Stimulated activated CD4-positive, alpha-beta T cell treated with anti-CD3 and anti-CD28 coated beads, TNF-alpha, amount 100 ng/mL, for 24 hours (primary cell): ENCODE measurements around the gene DTNA.

ENCODE experiments used
- DNase-seq, 3 experiments: peaks; one replicate each; pipeline ENCODE4 v3.0.0-alpha.2; 2020; ENCODE audit warnings: low read depth in 3 of 3

Gene DTNA

DNA sequence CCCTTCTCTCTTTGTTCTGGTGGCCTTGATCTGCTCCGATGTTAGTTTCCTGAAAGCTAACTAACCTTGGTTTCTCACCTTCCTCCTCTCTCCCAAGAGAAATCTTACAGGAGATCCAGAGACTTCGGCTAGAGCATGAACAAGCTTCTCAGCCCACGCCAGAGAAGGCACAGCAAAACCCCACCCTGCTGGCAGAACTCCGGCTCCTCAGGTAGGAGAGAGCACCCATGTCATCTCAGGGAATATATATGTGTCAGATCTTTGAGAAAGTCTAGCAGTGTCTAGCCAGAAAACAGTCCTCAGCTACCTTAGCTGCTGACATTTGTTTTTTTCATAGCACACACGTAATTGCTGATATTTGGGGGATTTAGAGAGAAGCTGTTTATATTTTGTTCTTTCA lies 148.1 kb downstream of the DTNA start:
- DNase-seq: no peak

DNA sequence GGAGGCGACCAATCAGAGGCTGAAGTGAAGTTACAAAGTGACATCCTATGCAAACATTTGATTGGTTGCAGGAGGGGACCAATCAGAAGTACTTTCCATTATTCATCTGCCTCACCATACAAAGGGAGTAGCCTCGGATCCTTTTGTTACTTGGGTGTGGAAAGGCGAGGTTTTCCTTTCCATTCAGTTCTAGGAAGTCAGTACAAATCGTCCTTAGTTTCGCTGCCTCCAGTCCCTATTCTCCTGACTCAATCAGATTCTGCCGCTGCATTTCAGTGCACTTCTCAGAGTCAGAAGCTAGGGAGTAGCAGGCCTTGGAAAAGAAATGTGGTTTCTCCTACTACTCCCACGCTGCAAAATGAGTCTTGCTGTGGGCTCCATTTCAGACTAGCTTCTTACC lies 149.4 kb downstream of the DTNA start:
- DNase-seq: no peak

DNA sequence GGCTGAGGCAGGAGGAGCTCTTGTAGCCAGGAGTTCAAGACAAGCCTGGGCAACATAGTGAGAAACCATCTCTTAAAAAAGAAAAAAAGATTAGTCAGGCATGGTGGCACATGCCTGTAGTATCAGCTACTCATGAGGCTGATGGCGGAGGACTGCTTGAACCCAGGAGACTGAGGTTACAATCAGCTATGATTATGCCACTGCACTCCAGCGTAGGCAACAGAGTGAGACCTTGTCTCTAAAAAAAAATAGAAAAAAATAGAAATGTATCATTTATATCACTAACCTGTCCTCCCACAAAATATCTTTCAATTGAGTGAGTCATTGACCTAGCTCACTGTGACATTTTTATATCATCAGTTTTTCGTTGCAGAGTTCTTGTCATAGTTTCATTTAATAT lies 152.5 kb downstream of the DTNA start:
- DNase-seq: no peak

- DNase-seq: no peak
Observed at GRCh38 chr18:34863702-34864101, 153.6 kb downstream of the DTNA start.

- DNase-seq: no peak
Observed at GRCh38 chr18:34864836-34865497, 154.9 kb downstream of the DTNA start.

DNA sequence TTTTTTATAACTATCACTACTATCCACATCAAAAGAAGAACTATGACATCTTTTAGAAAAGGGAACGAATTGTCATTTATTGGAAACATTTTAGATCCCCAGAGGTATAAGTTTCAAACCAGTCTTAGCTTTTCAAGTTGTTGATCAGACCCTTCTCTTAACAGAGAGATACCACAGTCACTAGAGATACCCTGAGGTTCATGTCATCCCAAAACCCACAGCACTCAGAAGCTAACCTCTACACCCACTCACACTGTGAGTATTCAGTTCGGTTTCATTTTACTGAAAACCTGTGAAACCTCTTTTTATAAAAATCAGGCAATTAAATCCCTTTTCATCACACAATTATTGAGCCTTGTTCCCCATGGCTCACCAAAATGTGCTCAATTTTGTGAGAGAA lies 156.2 kb downstream of the DTNA start:
- no peak for DNase-seq

GRCh38 chr18:34866739-34867138 lies 156.6 kb downstream of the DTNA start:
- DNase-seq: no peak

DNA sequence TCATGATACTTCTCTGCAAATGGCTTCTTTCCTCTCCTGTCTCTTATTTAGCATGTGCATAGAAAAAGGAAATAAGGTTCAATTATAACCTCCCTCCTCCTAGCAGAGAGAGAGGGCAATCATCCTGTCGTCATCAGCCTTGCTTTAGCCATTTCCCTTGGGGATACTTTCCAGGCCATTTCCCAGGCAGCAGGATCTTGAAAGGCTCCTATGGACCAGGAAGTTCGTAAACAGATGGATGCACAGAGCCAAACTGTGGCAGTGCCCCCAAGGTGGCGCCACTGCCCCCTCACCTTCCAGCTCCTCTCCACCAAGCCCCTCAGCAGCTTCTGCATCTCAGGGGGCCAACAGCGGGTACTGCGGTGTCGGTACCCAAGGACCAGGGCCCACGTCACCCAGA lies 157.4 kb downstream of the DTNA start:
- DNase-seq: no peak

- DNase-seq: no peak
Observed at GRCh38 chr18:34870555-34871310, 160.6 kb downstream of the DTNA start.

- no peak for DNase-seq
Observed at GRCh38 chr18:34871435-34871834, 161.3 kb downstream of the DTNA start.

DNA sequence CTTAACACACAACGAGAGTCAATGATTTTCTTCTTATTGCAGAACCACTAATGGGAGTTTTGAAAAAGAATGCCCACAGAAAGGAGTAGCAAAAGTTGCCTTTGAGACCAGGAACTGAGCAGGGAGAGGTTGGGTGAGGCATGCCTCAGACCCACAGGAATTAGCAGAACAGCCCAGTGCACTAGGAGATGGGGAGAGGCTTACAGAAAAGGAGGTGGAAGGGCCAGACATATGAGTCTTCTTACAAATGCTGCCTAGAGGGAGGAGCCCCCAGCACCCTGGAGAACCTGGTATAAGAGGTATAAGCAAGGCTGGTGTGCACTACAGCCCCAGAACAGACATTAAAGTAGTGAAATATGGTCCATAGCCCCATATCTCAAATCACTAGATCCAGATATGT lies 162.0 kb downstream of the DTNA start:
- DNase-seq: no peak

GRCh38 chr18:34873986-34874580 lies 164.0 kb downstream of the DTNA start:
- no peak for DNase-seq

DNA sequence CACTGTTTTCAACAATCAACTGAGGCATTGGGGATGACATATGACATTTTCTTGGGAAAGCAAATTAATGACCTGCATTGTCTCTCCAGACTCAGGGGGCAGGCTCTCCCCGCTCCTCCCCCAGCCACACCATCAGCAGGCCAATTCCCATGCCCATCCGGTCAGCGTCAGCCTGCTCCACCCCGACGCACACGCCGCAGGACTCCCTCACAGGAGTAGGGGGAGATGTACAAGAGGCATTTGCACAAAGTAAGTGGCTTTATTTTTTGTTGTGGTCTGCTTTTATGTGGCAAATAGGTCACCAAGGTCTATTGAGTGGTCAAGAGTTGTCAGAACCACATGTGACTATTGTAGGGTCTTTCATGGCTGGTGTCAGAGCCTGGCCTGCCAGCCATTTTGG lies 165.1 kb downstream of the DTNA start:
- DNase-seq: no peak

- DNase-seq: no peak
Observed at GRCh38 chr18:34880403-34880802, 170.3 kb downstream of the DTNA start.

DNA sequence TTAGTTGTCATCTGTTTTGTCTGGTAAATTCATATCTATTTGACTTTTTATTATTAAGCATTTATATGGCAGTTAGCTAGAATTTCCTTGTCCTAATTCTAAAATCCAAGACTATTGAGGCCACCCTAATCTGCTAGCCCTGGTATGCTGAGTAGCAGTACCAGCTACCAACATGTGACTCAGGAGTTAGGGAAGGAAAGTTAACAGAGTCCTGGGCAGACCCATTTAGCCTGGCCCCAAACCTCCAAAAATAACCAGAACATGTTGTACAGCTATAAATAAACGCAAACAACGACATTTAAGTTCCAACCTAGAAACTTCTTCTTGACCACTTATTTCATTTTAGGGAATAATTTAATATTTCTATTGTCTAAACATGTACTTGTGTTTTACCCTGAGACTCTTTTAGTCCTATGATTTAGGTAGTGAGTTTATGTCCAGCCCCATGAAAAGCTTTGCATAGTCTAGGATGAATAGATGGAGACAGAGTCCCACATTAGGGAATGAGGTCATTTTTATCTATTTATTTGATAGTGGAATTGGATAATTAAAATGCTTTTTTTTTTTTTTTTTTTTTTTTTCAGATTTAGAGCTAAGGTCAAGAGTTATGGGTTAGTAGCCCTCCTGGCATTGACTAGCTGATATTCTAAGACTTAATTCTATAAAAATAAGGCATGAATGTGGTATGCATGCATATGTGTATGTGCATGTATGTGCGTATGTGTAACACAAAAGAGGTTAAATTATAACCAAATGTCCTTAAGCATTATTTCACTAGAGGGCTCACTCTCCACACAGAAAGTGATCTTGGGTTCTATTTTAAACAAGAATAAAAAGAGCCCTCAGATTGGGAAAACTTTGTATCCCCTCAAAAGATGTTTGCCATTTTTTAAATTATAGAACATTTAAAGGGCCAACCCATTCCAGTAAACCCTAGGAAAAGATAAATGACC lies 171.1 kb downstream of the DTNA start:
- DNase-seq: no peak

DNA sequence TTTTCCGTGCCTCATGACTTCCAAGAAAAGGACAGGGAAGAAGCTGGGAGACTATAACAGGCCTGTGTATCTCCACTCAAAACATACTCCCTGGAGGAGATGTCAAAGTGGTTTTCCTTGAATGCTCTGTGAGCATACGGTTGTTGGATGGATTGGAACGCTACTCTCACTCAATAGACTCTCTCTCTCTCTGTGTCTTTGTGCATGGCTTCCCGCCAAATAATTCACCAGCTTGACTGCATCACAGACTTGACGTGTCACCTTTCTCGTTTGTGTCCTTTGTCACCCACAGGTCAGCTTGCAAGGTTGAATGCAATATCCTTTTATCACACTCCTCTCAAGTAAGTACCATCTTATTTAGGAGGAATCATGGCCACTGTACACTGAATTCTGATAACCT lies 174.3 kb downstream of the DTNA start:
- no peak for DNase-seq

- no peak for DNase-seq
Observed at GRCh38 chr18:34886177-34886576, 176.1 kb downstream of the DTNA start.

DNA sequence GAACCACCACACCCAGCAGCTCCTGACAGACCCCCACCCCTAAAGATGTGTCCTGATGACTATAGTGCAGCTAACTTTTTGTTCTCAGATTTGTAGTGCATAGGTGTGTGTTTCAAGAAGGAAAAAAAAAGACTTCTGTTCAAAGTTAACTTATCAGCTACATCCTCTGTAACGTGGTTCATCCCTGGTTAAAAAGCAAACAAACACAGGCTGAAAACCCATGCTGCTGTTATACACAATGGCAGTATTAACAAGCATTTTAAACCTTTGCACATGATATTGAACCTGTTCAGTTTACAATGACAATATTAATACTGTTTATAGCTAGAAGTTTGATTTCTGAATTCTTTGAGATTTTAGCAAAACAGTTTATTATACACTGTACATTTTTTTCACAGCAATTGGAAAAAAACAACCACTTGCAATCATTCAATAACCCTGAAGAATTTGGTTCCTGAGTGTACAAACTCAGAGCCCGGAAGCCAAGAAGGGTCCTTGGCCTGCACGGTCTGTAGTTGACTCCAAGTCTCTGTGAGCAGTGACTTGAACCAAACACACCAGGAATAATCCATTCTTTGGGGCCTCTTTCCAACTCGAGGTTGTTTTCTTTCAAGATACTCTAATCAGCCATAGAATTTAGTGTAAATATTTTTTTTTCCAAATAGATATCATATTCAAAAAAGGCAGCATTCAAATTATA lies 177.9 kb downstream of the DTNA start:
- DNase-seq: no peak

- no peak for DNase-seq
Observed at GRCh38 chr18:34890486-34891085, 180.5 kb downstream of the DTNA start.

- no peak for DNase-seq
Observed at GRCh38 chr18:34892379-34892778, 182.3 kb downstream of the DTNA start.

GRCh38 chr18:34893239-34893638 lies 183.1 kb downstream of the DTNA start:
- DNase-seq: no peak
